Neural progenitor cell (in vitro differentiated cells): ENCODE data around the gene ZNF219. TPM values are rescaled to one million over a fixed set of nuclear protein-coding genes. Genes with fewer than 3 reads are reported as not detected.

Experiments used
- DNase-seq: peaks from one replicate; pipeline ENCODE4 v3.0.0-alpha.2; 2016; ENCODE audit warnings: low spot score
- H2AFZ ChIP-seq: fragments of 200-600 bp; sonication (generic); replicated peaks from 2 replicates; pipeline ENCODE4 v1.6.1; 2016; ENCODE audit warnings: antibody characterized with exemption
- H3F3A ChIP-seq: fragments of 200-600 bp; sonication (generic); 2 replicates; pipeline ENCODE4 v1.6.1; 2016; ENCODE audit warnings: antibody characterized with exemption, low read depth
- H3K27ac ChIP-seq: fragments of 200-600 bp; sonication (generic); 2 replicates; pipeline ENCODE4 v1.5.1; 2016; ENCODE audit warnings: mild to moderate bottlenecking
- H3K27me3 ChIP-seq: fragments of 200-600 bp; sonication (generic); 2 replicates; pipeline ENCODE4 v1.6.1; 2016; ENCODE audit warnings: mild to moderate bottlenecking, moderate library complexity
- H3K36me3 ChIP-seq: fragments of 200-600 bp; sonication (generic); 2 replicates; pipeline ENCODE4 v1.5.1; 2016
- H3K4me1 ChIP-seq: fragments of 200-600 bp; sonication (generic); 2 replicates; pipeline ENCODE4 v1.6.1; 2016; ENCODE audit warnings: mixed run types
- H3K4me2 ChIP-seq: fragments of 200-600 bp; sonication (generic); 2 replicates; pipeline ENCODE4 v1.6.1; 2016
- H3K4me3 ChIP-seq: fragments of 200-600 bp; sonication (generic); 2 replicates; pipeline ENCODE4 v1.5.1; 2016
- H3K79me2 ChIP-seq: fragments of 200-600 bp; sonication (generic); 2 replicates; pipeline ENCODE4 v1.6.1; 2016; ENCODE audit warnings: low read depth
- H3K9ac ChIP-seq: fragments of 200-600 bp; sonication (generic); 2 replicates; pipeline ENCODE4 v1.6.1; 2016
- H3K9me3 ChIP-seq: fragments of 200-600 bp; sonication (generic); 2 replicates; pipeline ENCODE4 v1.5.1; 2016; ENCODE audit warnings: low read depth
- H4K20me1 ChIP-seq: fragments of 200-600 bp; sonication (generic); 2 replicates; pipeline ENCODE4 v1.6.1; 2016; ENCODE audit warnings: low read depth
- H3K27ac Mint-ChIP-seq: 3 replicates; pipeline ENCODE4 v1.8.0; 2021; ENCODE audit warnings: mixed read lengths
- H3K27me3 Mint-ChIP-seq: 2 replicates; pipeline ENCODE4 v1.8.0; 2022; ENCODE audit warnings: low read depth, mild to moderate bottlenecking, inconsistent platforms, moderate library complexity, mixed read lengths; ENCODE audit not compliant: insufficient read depth
- H3K36me3 Mint-ChIP-seq: 3 replicates; pipeline ENCODE4 v1.8.0; 2021; ENCODE audit warnings: mixed read lengths
- H3K4me1 Mint-ChIP-seq: 3 replicates; pipeline ENCODE4 v1.8.0; 2021; ENCODE audit warnings: mixed read lengths
- H3K4me3 Mint-ChIP-seq: 3 replicates; pipeline ENCODE4 v1.8.0; 2021; ENCODE audit warnings: mild to moderate bottlenecking, moderate library complexity, mixed read lengths
- H3K9me3 Mint-ChIP-seq: 3 replicates; pipeline ENCODE4 v1.8.0; 2020; ENCODE audit warnings: mixed read lengths
- EZH2 ChIP-seq: fragments of 200-600 bp; sonication (generic); IDR thresholded peaks from 2 replicates; pipeline ENCODE4 v1.6.1; 2017; ENCODE audit warnings: antibody characterized with exemption, mild to moderate bottlenecking, moderate library complexity
- EZH2phosphoT487 ChIP-seq: fragments of 200-600 bp; sonication (generic); IDR thresholded peaks from 2 replicates; pipeline ENCODE4 v1.6.1; 2017; ENCODE audit warnings: antibody characterized with exemption
- total RNA-seq: library from RNA; depleted of rRNA; stranded (reverse); fragments of >200 nt; gene quantifications from 2 replicates; pipeline ENCODE4 v1.2.3, GENCODE V29; 2015; ENCODE audit warnings: low replicate concordance
- TF ChIP-seq, protein P1 (sequence below): fragments of 200-600 bp; sonication (generic); IDR thresholded peaks from 2 replicates; pipeline ENCODE4 v1.5.1; 2017; ENCODE audit warnings: antibody characterized with exemption, mild to moderate bottlenecking

Gene ZNF219
- total RNA-seq, 1 donor from 2014 or later = 46.2 TPM

- no peaks in the 10 kb centered on the region for H3K79me2 ChIP-seq
- no peak overlapping the region for H3K9ac ChIP-seq
- DNase-seq = no peak
- no peak overlapping the region for H3K4me2 ChIP-seq
- no peak for TF ChIP-seq EZH2
- no peak for TF ChIP-seq EZH2phosphoT487
- TF ChIP-seq, protein P1, sequence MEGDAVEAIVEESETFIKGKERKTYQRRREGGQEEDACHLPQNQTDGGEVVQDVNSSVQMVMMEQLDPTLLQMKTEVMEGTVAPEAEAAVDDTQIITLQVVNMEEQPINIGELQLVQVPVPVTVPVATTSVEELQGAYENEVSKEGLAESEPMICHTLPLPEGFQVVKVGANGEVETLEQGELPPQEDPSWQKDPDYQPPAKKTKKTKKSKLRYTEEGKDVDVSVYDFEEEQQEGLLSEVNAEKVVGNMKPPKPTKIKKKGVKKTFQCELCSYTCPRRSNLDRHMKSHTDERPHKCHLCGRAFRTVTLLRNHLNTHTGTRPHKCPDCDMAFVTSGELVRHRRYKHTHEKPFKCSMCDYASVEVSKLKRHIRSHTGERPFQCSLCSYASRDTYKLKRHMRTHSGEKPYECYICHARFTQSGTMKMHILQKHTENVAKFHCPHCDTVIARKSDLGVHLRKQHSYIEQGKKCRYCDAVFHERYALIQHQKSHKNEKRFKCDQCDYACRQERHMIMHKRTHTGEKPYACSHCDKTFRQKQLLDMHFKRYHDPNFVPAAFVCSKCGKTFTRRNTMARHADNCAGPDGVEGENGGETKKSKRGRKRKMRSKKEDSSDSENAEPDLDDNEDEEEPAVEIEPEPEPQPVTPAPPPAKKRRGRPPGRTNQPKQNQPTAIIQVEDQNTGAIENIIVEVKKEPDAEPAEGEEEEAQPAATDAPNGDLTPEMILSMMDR = no peak
- no peak overlapping the region for H2AFZ ChIP-seq
- no peak overlapping the region for H3K4me3 ChIP-seq
- H3K9me3 ChIP-seq = no peaks in the 10 kb centered on the region
- no peaks in the 10 kb centered on the region for H3K9me3 Mint-ChIP-seq
- no peaks in the 10 kb centered on the region for H3K36me3 ChIP-seq
- H3F3A ChIP-seq = no peaks in the 10 kb centered on the region
- H3K27ac ChIP-seq = no peak overlapping the region
- no peak overlapping the region for H3K4me3 Mint-ChIP-seq
- H3K27ac Mint-ChIP-seq = no peak overlapping the region
- no peaks in the 10 kb centered on the region for H4K20me1 ChIP-seq
- H3K36me3 Mint-ChIP-seq = no peaks in the 10 kb centered on the region
- no peaks in the 10 kb centered on the region for H3K4me1 ChIP-seq
- H3K4me1 Mint-ChIP-seq = peaks cover 10% of the 10 kb centered on the region
- peaks cover 2% of the 10 kb centered on the region for H3K27me3 Mint-ChIP-seq
- H3K27me3 ChIP-seq = no peaks in the 10 kb centered on the region
These were observed 45.0 kb downstream of the ZNF219 start for GRCh38 chr14:21053184-21054122.

- Histone ChIP-seq H3K27ac (no peak overlapping the region), H3K9ac (no peak overlapping the region), H3K4me3 (no peak overlapping the region), H3K4me2 (no peak overlapping the region), H3F3A (no peaks in the 10 kb centered on the region), H3K4me1 (no peaks in the 10 kb centered on the region), H3K9me3 (no peaks in the 10 kb centered on the region), H3K27me3 (no peaks in the 10 kb centered on the region), H3K79me2 (no peaks in the 10 kb centered on the region), H4K20me1 (no peaks in the 10 kb centered on the region), H2AFZ (no peak overlapping the region), H3K36me3 (no peaks in the 10 kb centered on the region)
- Mint-ChIP-seq H3K36me3 (no peaks in the 10 kb centered on the region), H3K4me1 (peaks cover 4% of the 10 kb centered on the region), H3K9me3 (no peaks in the 10 kb centered on the region), H3K4me3 (no peak overlapping the region), H3K27ac (no peak overlapping the region), H3K27me3 (peaks cover 2% of the 10 kb centered on the region)
- no peak for DNase-seq
- no peak for TF ChIP-seq EZH2phosphoT487
- TF ChIP-seq EZH2 = no peak
- TF ChIP-seq, protein P1 = no peak
These were observed 47.9 kb downstream of the ZNF219 start for GRCh38 chr14:21050597-21050996.

DNA sequence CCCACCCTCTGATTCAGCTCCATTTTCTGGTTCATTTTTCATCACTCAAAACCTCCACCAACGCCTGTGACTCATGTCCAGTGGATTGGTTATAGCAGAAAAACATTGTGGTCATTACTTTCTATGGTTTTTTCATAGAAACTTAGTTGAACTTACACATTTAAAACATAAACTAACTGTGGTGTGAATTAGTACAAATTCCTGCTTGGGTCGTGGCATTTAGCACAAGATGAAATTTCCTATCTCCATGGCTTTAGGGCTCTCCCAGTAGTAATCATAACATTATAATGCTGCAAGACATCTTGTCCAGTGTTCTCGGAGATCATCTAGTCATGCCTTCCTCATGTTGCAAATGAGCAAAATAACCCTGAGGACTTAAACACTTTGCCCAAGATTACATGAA lies 49.2 kb downstream of the ZNF219 start:
- no peak overlapping the region for H3K27ac ChIP-seq
- H3F3A ChIP-seq = no peaks in the 10 kb centered on the region
- H3K4me3 ChIP-seq = no peak overlapping the region
- TF ChIP-seq, protein P1 = no peak
- TF ChIP-seq EZH2 (no peak), EZH2phosphoT487 (no peak)
- H3K36me3 ChIP-seq = no peaks in the 10 kb centered on the region
- H3K4me3 Mint-ChIP-seq = no peak overlapping the region
- H3K27me3 Mint-ChIP-seq = peaks cover 2% of the 10 kb centered on the region
- H3K9ac ChIP-seq = no peak overlapping the region
- H2AFZ ChIP-seq = no peak overlapping the region
- no peaks in the 10 kb centered on the region for H3K79me2 ChIP-seq
- peaks cover 8% of the 10 kb centered on the region for H3K27me3 ChIP-seq
- no peaks in the 10 kb centered on the region for H3K36me3 Mint-ChIP-seq
- H3K9me3 Mint-ChIP-seq = no peaks in the 10 kb centered on the region
- peaks cover 4% of the 10 kb centered on the region for H3K4me1 Mint-ChIP-seq
- no peaks in the 10 kb centered on the region for H4K20me1 ChIP-seq
- DNase-seq = no peak
- H3K9me3 ChIP-seq = no peaks in the 10 kb centered on the region
- H3K4me1 ChIP-seq = no peaks in the 10 kb centered on the region
- H3K4me2 ChIP-seq = no peak overlapping the region
- no peak overlapping the region for H3K27ac Mint-ChIP-seq
